ENCODE data around the gene NUP210L. TPM values are rescaled to one million over a fixed set of nuclear protein-coding genes. Genes with fewer than 3 reads are reported as not detected.
"Not testable (repeated sequence)": the region's sequence is repeated elsewhere in the genome, so short reads cannot be mapped to it uniquely, and the experiment has no call there.

The NUP210L gene
- total and polyA plus RNA-seq, 2 experiments from 2014 or later: 0.11 TPM; not detected in 1

DNA sequence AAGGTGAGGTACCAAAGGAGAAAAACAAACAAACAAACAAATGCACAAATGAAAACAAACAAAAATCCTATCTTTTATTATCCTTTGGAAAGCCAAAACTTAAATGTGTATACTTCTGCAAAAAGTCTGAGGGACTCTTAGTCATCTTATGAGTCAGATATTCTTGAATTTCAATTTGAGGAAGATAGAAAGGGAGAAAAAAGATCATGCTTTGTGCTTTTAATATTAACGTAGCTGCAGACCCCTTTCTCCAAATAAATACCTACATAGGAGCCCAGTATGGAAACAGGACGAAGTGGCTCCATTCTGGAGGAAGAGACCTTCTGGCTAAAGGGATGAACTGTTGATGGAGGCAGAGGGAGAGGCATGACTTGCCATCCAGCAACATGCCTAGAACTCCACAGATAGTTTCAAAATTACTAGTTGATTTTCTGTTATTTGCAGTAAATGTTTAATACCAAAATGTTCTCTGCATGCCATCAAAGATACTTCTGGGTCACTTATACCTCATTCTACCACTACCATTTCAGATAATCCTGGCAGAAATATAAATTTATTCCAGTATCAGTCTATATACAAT lies 25.4 kb downstream of the NUP210L start:
- no peaks in the 10 kb centered on the region for H3K9me2 ChIP-seq (ENCODE audit: insufficient read depth)
- peak; percentile 47 for DNase-seq
- H3K9me3 ChIP-seq (ENCODE audit: low read depth): no peaks in the 10 kb centered on the region
- in situ Hi-C loops (cut with MboI): no loop called here
- H3K36me3 ChIP-seq (ENCODE audit: low read depth): no peaks in the 10 kb centered on the region
- H3K4me1 ChIP-seq (ENCODE audit: insufficient read depth): peaks cover 11% of the 10 kb centered on the region
- no peaks in the 10 kb centered on the region for H3K27me3 ChIP-seq (replicated peaks; ENCODE audit: insufficient read depth)
- H3K27ac ChIP-seq: no peak overlapping the region
- no peak overlapping the region for H2AFZ ChIP-seq
- TF ChIP-seq EZH2phosphoT487 (IDR thresholded peaks at IDR 0.05; ENCODE audit: insufficient read depth, low read depth) (no peak), EZH2 (IDR thresholded peaks at IDR 0.05; ENCODE audit: insufficient read depth, poor library complexity, severe bottlenecking) (no peak)
- no peak overlapping the region for H3K4me2 ChIP-seq (ENCODE audit: unreplicated experiment)
- 0 out of 2 replicates have a peak, but pooled peaks cover 7% of the 10 kb centered on the region for H3F3A ChIP-seq (ENCODE audit: insufficient read depth)
- H3K79me2 ChIP-seq (ENCODE audit: insufficient read depth): no peaks in the 10 kb centered on the region
- no peak overlapping the region for H3K9ac ChIP-seq
- H3K4me3 ChIP-seq: no peak overlapping the region
- WGBS, 2 experiments (ENCODE audit: low coverage in 1 of 2, low lambda C conversion rate in 2 of 2, missing lambda C conversion rate in 2 of 2): 52 to 64% methylated on average over 2 of the region's 2 CpGs
- no peaks in the 10 kb centered on the region for H4K20me1 ChIP-seq (ENCODE audit: insufficient read depth)

DNA sequence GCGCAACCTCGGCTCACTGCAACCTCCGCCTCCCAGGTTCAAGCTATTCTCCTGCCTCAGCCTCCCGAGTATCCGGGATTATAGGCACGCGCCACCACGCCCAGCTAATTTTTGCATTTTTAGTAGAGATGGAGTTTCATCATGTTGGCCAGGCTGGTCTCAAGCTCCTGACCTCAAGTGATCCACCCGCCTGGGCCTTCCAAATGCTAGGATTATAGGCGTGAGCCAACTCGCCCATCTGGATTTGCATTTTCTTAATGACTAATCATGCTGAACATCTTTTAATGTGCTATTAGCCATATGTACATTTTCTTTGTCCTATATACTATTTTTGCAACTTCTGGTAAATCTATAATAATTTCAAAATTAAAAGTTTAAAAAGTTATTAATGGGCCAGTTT lies 31.7 kb downstream of the NUP210L start:
- H3K4me1 ChIP-seq (ENCODE audit: insufficient read depth); DNase-seq; H3K4me2 ChIP-seq (ENCODE audit: unreplicated experiment); H3K9ac ChIP-seq; in situ Hi-C loops (cut with MboI); H3K9me3 ChIP-seq (ENCODE audit: low read depth); H3K36me3 ChIP-seq (ENCODE audit: low read depth); H3K27ac ChIP-seq; H3K9me2 ChIP-seq (ENCODE audit: insufficient read depth); H4K20me1 ChIP-seq (ENCODE audit: insufficient read depth); H3K27me3 ChIP-seq (replicated peaks; ENCODE audit: insufficient read depth); H2AFZ ChIP-seq; H3K4me3 ChIP-seq; H3K79me2 ChIP-seq (ENCODE audit: insufficient read depth); H3F3A ChIP-seq (ENCODE audit: insufficient read depth): not testable (repeated sequence)
- WGBS, 2 experiments (ENCODE audit: low coverage in 1 of 2, low lambda C conversion rate in 2 of 2, missing lambda C conversion rate in 2 of 2): 93 to 97% methylated on average over 11 of the region's 11 CpGs

DNA sequence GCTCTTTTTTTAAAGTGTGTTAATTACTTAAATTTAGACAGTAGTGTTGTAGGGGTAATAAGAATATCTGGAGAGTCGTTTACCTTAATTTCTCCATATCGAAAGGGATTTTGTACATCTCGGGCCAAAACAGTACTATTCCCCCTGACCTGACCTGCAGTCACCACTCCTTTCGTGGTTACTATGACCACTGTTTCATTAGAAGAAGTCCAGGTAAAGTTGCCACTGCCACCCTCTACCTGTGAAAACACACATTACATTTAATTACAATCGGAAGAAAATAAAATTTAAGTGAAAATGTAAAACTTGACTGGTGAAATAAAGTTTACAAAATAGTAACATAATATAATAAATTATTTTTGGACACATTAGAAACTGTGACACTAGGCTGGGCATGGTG lies 37.2 kb downstream of the NUP210L start:
- DNase-seq: no peak
- H4K20me1 ChIP-seq (ENCODE audit: insufficient read depth): no peaks in the 10 kb centered on the region
- H3K4me3 ChIP-seq: no peak overlapping the region
- H3K9me3 ChIP-seq (ENCODE audit: low read depth): no peaks in the 10 kb centered on the region
- H3K9me2 ChIP-seq (ENCODE audit: insufficient read depth): no peaks in the 10 kb centered on the region
- no peaks in the 10 kb centered on the region for H3K36me3 ChIP-seq (ENCODE audit: low read depth)
- TF ChIP-seq EZH2phosphoT487 (IDR thresholded peaks at IDR 0.05; ENCODE audit: insufficient read depth, low read depth) (no peak), EZH2 (IDR thresholded peaks at IDR 0.05; ENCODE audit: insufficient read depth, poor library complexity, severe bottlenecking) (no peak)
- no peaks in the 10 kb centered on the region for H3K27me3 ChIP-seq (replicated peaks; ENCODE audit: insufficient read depth)
- H3K9ac ChIP-seq: no peak overlapping the region
- no peaks in the 10 kb centered on the region for H3K79me2 ChIP-seq (ENCODE audit: insufficient read depth)
- H3F3A ChIP-seq (ENCODE audit: insufficient read depth): no peaks in the 10 kb centered on the region
- H3K4me1 ChIP-seq (ENCODE audit: insufficient read depth): no peaks in the 10 kb centered on the region
- WGBS, 2 experiments (ENCODE audit: low coverage in 1 of 2, low lambda C conversion rate in 2 of 2, missing lambda C conversion rate in 2 of 2): 85 to 89% methylated on average over 5 of the region's 5 CpGs
- no peak overlapping the region for H3K4me2 ChIP-seq (ENCODE audit: unreplicated experiment)
- H3K27ac ChIP-seq: no peak overlapping the region
- no peak overlapping the region for H2AFZ ChIP-seq
- in situ Hi-C loops (cut with MboI): no loop called here

DNA sequence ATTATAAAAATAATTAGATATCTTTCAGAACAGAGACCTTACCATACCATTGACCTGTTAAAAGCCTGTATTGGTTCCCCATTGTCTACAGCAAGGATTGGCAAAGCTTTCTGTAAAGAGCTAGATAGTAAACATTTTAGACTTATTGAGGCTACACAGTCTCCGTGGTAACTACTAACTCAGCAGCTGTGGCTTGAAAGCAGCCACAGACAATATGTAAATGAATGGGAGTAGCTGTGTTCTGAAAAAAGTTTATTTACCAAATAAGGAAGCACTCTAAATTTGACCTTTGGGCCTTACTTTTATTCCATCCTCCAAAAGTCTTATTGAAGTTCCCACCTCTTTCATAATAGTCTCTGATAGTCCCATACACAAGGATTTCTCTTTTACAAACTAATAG lies 39.7 kb downstream of the NUP210L start:
- H3K27me3 ChIP-seq (replicated peaks; ENCODE audit: insufficient read depth): no peaks in the 10 kb centered on the region
- TF ChIP-seq EZH2 (IDR thresholded peaks at IDR 0.05; ENCODE audit: insufficient read depth, poor library complexity, severe bottlenecking) (no peak), EZH2phosphoT487 (IDR thresholded peaks at IDR 0.05; ENCODE audit: insufficient read depth, low read depth) (no peak)
- no peaks in the 10 kb centered on the region for H3K9me2 ChIP-seq (ENCODE audit: insufficient read depth)
- DNase-seq: no peak
- no peaks in the 10 kb centered on the region for H3K36me3 ChIP-seq (ENCODE audit: low read depth)
- WGBS, 2 experiments (ENCODE audit: low coverage in 1 of 2, low lambda C conversion rate in 2 of 2, missing lambda C conversion rate in 2 of 2): 47 to 55% methylated on average over 1 of the region's 1 CpG
- no peaks in the 10 kb centered on the region for H3F3A ChIP-seq (ENCODE audit: insufficient read depth)
- no peaks in the 10 kb centered on the region for H4K20me1 ChIP-seq (ENCODE audit: insufficient read depth)
- no peak overlapping the region for H3K4me2 ChIP-seq (ENCODE audit: unreplicated experiment)
- no peaks in the 10 kb centered on the region for H3K79me2 ChIP-seq (ENCODE audit: insufficient read depth)
- no peaks in the 10 kb centered on the region for H3K4me1 ChIP-seq (ENCODE audit: insufficient read depth)
- no peak overlapping the region for H3K4me3 ChIP-seq
- in situ Hi-C loops (cut with MboI): no loop called here
- no peak overlapping the region; the same call in 1 of the 2 replicates for H2AFZ ChIP-seq
- H3K9me3 ChIP-seq (ENCODE audit: low read depth): no peaks in the 10 kb centered on the region
- H3K27ac ChIP-seq: no peak overlapping the region
- H3K9ac ChIP-seq: no peak overlapping the region

Measured in GM23248 (cell line).